Caco-2 (cell line): ENCODE data around the gene FAM76B. TPM values are rescaled to one million over a fixed set of nuclear protein-coding genes. Genes with fewer than 3 reads are reported as not detected.

Experiments used
- BruUV-seq: library from RNA; stranded (reverse); fragments of 400-500 nt; replicated peaks from 2 replicates; lab custom pipeline; 2021; lab: Mats Ljungman, UMichigan
- CTCF ChIA-PET: fragments of 300-600 bp; sonication (Branson Sonifier 250); formaldehyde crosslinking; loops from one replicate; lab custom pipeline; 2022; ENCODE audit warnings: antibody characterized with exemption; lab: Charles Lee
- POLR2A ChIA-PET: fragments of 300-600 bp; sonication (Branson Sonifier 250); formaldehyde crosslinking; loops from one replicate; lab custom pipeline; 2022; ENCODE audit warnings: antibody characterized with exemption; lab: Charles Lee
- DNase-seq, 2 experiments: peaks; one replicate each; pipeline versions ENCODE4 v3.0.0 to v3.0.0-alpha.2; 2020 to 2022
- H3K27me3 ChIP-seq: replicated peaks from 2 replicates; pipeline ENCODE4 v1.6.0; 2011; ENCODE audit warnings: low read length; ENCODE audit not compliant: control insufficient read depth, insufficient read depth
- H3K36me3 ChIP-seq: 2 replicates; pipeline ENCODE4 v1.5.1; 2011; ENCODE audit warnings: low read length; ENCODE audit not compliant: control insufficient read depth, insufficient read depth
- H3K4me1 ChIP-seq: fragments of 250-450 bp; sonication (Bioruptor Pico); 2 replicates; pipeline ENCODE4 v1.5.1; 2020; ENCODE audit warnings: mild to moderate bottlenecking
- H3K4me3 ChIP-seq: 2 replicates; pipeline ENCODE4 v1.5.1; 2011; ENCODE audit warnings: low read depth, mild to moderate bottlenecking, control low read depth, low read length
- H3K9me3 ChIP-seq: fragments of 250-450 bp; sonication (Bioruptor Pico); 2 replicates; pipeline ENCODE4 v1.5.1; 2020; ENCODE audit warnings: mild to moderate bottlenecking, moderate library complexity
- H3K27ac Mint-ChIP-seq: one replicate; pipeline ENCODE4 v1.8.0; 2022; ENCODE audit warnings: mixed read lengths; ENCODE audit not compliant: unreplicated experiment
- H3K27me3 Mint-ChIP-seq: one replicate; pipeline ENCODE4 v1.8.0; 2022; ENCODE audit warnings: mixed read lengths; ENCODE audit not compliant: insufficient read depth, unreplicated experiment
- H3K36me3 Mint-ChIP-seq: one replicate; pipeline ENCODE4 v1.8.0; 2022; ENCODE audit warnings: mild to moderate bottlenecking, mixed read lengths; ENCODE audit not compliant: insufficient read depth, unreplicated experiment
- H3K4me1 Mint-ChIP-seq: one replicate; pipeline ENCODE4 v1.8.0; 2022; ENCODE audit warnings: low read depth, mixed read lengths; ENCODE audit not compliant: unreplicated experiment
- H3K4me3 Mint-ChIP-seq: one replicate; pipeline ENCODE4 v1.8.0; 2022; ENCODE audit warnings: mild to moderate bottlenecking, moderate library complexity, mixed read lengths; ENCODE audit not compliant: unreplicated experiment
- H3K9me3 Mint-ChIP-seq: one replicate; pipeline ENCODE4 v1.8.0; 2022; ENCODE audit warnings: mixed read lengths; ENCODE audit not compliant: unreplicated experiment
- intact Hi-C: fragments of 100-400 bp; cut with micrococcal nuclease; formaldehyde crosslinking; loops from one replicate; pipeline ENCODE4 v1.10.0; 2022; ENCODE audit not compliant: unreplicated experiment
- total RNA-seq: library from RNA; stranded (reverse); gene quantifications from 2 replicates; pipeline ENCODE4 v1.2.3, GENCODE V29; 2022
- TF ChIP-seq, protein P1 (sequence below), 2 experiments: fragments of 200-600 bp in 1 of 2; IDR thresholded peaks; 1 replicate in 1 of 2; 2 replicates in 1 of 2; pipeline versions ENCODE4 v1.5.1 to v1.8.0; 2011 to 2022; ENCODE audit warnings: antibody characterized with exemption in 1 of 2, control low read depth in 1 of 2, inconsistent platforms in 1 of 2, low read depth in 1 of 2, low read length in 1 of 2, mild to moderate bottlenecking in 1 of 2, moderate library complexity in 1 of 2; ENCODE audit not compliant: insufficient read depth in 1 of 2, severe bottlenecking in 1 of 2, unreplicated experiment in 1 of 2

Gene FAM76B
- total RNA-seq, 1 experiment from 2014 or later = 61.3 TPM

- ChIA-PET CTCF (interaction anchor here (0.7 kb wide), 1 partner anchor 8 kb away, joined by 5 read pairs; no protein-coding TSS in a partner anchor), POLR2A (interaction anchor here (1.2 kb wide), 1 partner anchor 13 kb away, joined by 4 read pairs; the partner anchor contains the start of gene FAM76B)
- TF ChIP-seq, protein P1, sequence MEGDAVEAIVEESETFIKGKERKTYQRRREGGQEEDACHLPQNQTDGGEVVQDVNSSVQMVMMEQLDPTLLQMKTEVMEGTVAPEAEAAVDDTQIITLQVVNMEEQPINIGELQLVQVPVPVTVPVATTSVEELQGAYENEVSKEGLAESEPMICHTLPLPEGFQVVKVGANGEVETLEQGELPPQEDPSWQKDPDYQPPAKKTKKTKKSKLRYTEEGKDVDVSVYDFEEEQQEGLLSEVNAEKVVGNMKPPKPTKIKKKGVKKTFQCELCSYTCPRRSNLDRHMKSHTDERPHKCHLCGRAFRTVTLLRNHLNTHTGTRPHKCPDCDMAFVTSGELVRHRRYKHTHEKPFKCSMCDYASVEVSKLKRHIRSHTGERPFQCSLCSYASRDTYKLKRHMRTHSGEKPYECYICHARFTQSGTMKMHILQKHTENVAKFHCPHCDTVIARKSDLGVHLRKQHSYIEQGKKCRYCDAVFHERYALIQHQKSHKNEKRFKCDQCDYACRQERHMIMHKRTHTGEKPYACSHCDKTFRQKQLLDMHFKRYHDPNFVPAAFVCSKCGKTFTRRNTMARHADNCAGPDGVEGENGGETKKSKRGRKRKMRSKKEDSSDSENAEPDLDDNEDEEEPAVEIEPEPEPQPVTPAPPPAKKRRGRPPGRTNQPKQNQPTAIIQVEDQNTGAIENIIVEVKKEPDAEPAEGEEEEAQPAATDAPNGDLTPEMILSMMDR (IDR thresholded peaks at IDR 0.05; ENCODE audit: insufficient read depth in 1 of 2, low read depth in 1 of 2, low read length in 1 of 2, severe bottlenecking in 1 of 2, unreplicated experiment in 1 of 2) = no peak
Observed at GRCh38 chr11:95776859-95777258, 12.7 kb downstream of the FAM76B start.

DNA sequence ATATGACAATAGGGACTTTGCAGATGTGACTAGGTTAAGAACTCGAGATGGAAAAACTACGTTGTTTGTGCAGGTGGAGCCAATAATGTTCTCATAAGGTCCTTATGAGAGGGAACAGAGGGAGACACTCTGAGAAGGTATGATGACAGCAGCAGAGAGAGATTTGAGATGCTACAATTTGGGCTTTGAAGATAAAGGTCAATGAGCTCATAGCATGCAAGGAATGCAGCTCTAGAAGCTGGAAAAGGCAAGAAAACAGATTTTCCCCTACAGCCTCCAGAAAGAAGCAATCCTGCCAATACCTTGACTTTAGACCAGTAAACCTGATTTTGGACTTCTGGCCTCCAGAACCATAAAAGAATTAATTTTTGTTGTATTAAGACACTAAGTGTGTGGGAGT is 21.1 kb downstream of the FAM76B start:
- Histone ChIP-seq H3K9me3 (no peaks in the 10 kb centered on the region), H3K27me3 (no peaks in the 10 kb centered on the region), H3K4me1 (peaks cover 7% of the 10 kb centered on the region; the same call in 1 of the 2 replicates), H3K4me3 (no peak overlapping the region), H3K36me3 (no peaks in the 10 kb centered on the region; the same call in 1 of the 2 replicates)
- TF ChIP-seq, protein P1 (IDR thresholded peaks at IDR 0.05; ENCODE audit: insufficient read depth in 1 of 2, low read depth in 1 of 2, low read length in 1 of 2, severe bottlenecking in 1 of 2, unreplicated experiment in 1 of 2) = no peak
- Mint-ChIP-seq H3K27me3 (no peaks in the 10 kb centered on the region), H3K4me1 (peaks cover 6% of the 10 kb centered on the region), H3K36me3 (peaks cover 18% of the 10 kb centered on the region), H3K9me3 (no peaks in the 10 kb centered on the region), H3K4me3 (no peak overlapping the region), H3K27ac (no peak overlapping the region)
- intact Hi-C loops = loop anchor here (2.0 to 10.0 kb wide), 2 partner anchors 484 to 700 kb away; no protein-coding TSS in a partner anchor
- CTCF ChIA-PET = interaction anchor here (0.6 to 1.9 kb wide), 3 partner anchors 8 to 617 kb away, joined by 4 to 9 read pairs (median 5); no protein-coding TSS in a partner anchor
- no peak for DNase-seq
- BruUV-seq = no TSS peak
- POLR2A ChIA-PET = interaction anchor here (0.7 kb wide), 1 partner anchor 21 kb away, joined by 4 read pairs; the partner anchor contains the start of gene FAM76B

More at GRCh38 chr11:95776859-95777258, 12.7 kb downstream of the FAM76B start:
- no TSS peak for BruUV-seq
- Mint-ChIP-seq H3K4me1 (no peaks in the 10 kb centered on the region), H3K27me3 (no peaks in the 10 kb centered on the region), H3K27ac (no peak overlapping the region), H3K36me3 (peaks cover 92% of the 10 kb centered on the region), H3K4me3 (no peak overlapping the region), H3K9me3 (no peaks in the 10 kb centered on the region)
- Histone ChIP-seq H3K36me3 (peaks cover 3% of the 10 kb centered on the region; the same call in 1 of the 2 replicates), H3K9me3 (no peaks in the 10 kb centered on the region), H3K4me3 (no peak overlapping the region), H3K27me3 (no peaks in the 10 kb centered on the region), H3K4me1 (no peaks in the 10 kb centered on the region)
- intact Hi-C loops = no loop called here
- DNase-seq = no peak

- TF ChIP-seq, protein P1 (IDR thresholded peaks at IDR 0.05; ENCODE audit: insufficient read depth in 1 of 2, low read depth in 1 of 2, low read length in 1 of 2, severe bottlenecking in 1 of 2, unreplicated experiment in 1 of 2) = no peak
- Mint-ChIP-seq H3K4me1 (peaks cover 6% of the 10 kb centered on the region), H3K9me3 (no peaks in the 10 kb centered on the region), H3K27ac (no peak overlapping the region), H3K27me3 (no peaks in the 10 kb centered on the region), H3K36me3 (peaks cover 9% of the 10 kb centered on the region), H3K4me3 (no peak overlapping the region)
- POLR2A ChIA-PET = no interaction called here
- CTCF ChIA-PET = interaction anchor here (1.9 kb wide), 1 partner anchor 616 kb away, joined by 9 read pairs; no protein-coding TSS in a partner anchor
- intact Hi-C loops = loop anchor here (10.0 kb wide), 1 partner anchor 483 kb away; no protein-coding TSS in a partner anchor
- H3K4me3 ChIP-seq = no peak overlapping the region
- no peaks in the 10 kb centered on the region; the same call in 1 of the 2 replicates for H3K36me3 ChIP-seq
- DNase-seq = no peak
- no peaks in the 10 kb centered on the region for H3K9me3 ChIP-seq
- peaks cover 7% of the 10 kb centered on the region; the same call in 1 of the 2 replicates for H3K4me1 ChIP-seq
- no peaks in the 10 kb centered on the region for H3K27me3 ChIP-seq
- no TSS peak for BruUV-seq
Observed at GRCh38 chr11:95767498-95767897, 22.1 kb downstream of the FAM76B start.
